Measurements from ENCODE around the gene ITPKB. TPM values are rescaled to one million over a fixed set of nuclear protein-coding genes. Genes with fewer than 3 reads are reported as not detected.
A peak's percentile ranks its signal among the peaks of the same experiment; 100 is the strongest.

Gene ITPKB
- total RNA-seq, 1 experiment from 2014 or later: 17.7 TPM

GRCh38 chr1:226696547-226696946, 42.5 kb downstream of the ITPKB start:
- ATAC-seq: no peak; the same call in 1 of the 2 replicates
- CTCF ChIA-PET: no interaction called here

DNA sequence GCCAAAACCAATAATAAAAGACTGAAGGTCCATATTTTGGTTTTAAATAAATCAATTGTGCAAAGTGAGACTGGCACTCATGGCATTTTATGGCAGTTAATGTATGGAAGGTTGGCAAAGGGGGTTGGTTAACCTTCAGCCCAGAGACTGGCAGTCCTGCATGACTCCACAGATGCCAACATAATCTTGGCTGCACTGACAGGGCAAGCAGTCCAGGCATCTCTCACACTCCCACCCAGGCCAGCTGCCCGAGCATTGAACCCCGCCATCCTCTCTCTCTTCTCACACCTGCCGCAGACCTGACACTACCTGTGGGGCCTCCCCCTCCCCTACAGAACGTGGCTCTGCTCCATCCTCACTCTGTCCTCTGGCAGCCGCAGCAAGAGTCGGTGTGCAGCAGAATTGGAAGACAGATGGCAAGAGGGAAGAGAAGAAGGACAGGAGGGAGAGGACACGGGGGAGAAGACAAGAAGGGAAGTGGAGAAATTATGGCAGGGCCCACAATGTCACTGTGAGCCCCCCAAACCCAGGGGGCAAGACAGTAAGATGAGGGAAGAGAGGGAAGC, 43.7 kb downstream of the ITPKB start:
- no peaks in the 10 kb centered on the region for H3K27me3 ChIP-seq (ENCODE audit: low read length)

More at GRCh38 chr1:226696547-226696946, 42.5 kb downstream of the ITPKB start:
- Histone ChIP-seq H3K9ac (ENCODE audit: low read length) (no peak overlapping the region), H3K79me2 (ENCODE audit: low read length) (no peaks in the 10 kb centered on the region), H3K4me1 (ENCODE audit: insufficient read depth, low read length) (peaks cover 27% of the 10 kb centered on the region), H3K27me3 (ENCODE audit: low read length) (no peaks in the 10 kb centered on the region), H2AFZ (ENCODE audit: low read length) (no peak overlapping the region), H3K4me2 (ENCODE audit: low read length) (peak overlapping the region; percentile 10), H3K9me3 (ENCODE audit: low read length) (no peaks in the 10 kb centered on the region), H3K36me3 (ENCODE audit: low read depth, low read length) (no peaks in the 10 kb centered on the region), H3K9me2 (replicated peaks; ENCODE audit: low read length) (no peaks in the 10 kb centered on the region), H3F3A (ENCODE audit: low read length, unreplicated experiment) (no peaks in the 10 kb centered on the region), H4K20me1 (ENCODE audit: low read length) (no peaks in the 10 kb centered on the region; the same call in 1 of the 2 replicates), H3K4me3 (ENCODE audit: low read length) (no peak overlapping the region), H3K27ac (ENCODE audit: low read length) (peak overlapping the region; percentile 23)
- no TSS peak for BruUV-seq (replicated peaks)
- DNase-seq: no peak
- intact Hi-C loops (cut with micrococcal nuclease): no loop called here
- POLR2A ChIA-PET (ENCODE audit: unreplicated experiment): no interaction called here
- no peak for TF ChIP-seq EZH2phosphoT487 (IDR thresholded peaks at IDR 0.05; ENCODE audit: borderline replicate concordance, low read length)
- TF ChIP-seq CTCF (conservative IDR thresholded peaks at IDR 0.05; ENCODE audit: low read depth, low read length): no peak
- no peak for TF ChIP-seq EZH2 (IDR thresholded peaks at IDR 0.05; ENCODE audit: low read length, unreplicated experiment)

More for the DNA sequence above, 43.7 kb downstream of the ITPKB start:
- ChIA-PET POLR2A (ENCODE audit: unreplicated experiment) (no interaction called here), CTCF (no interaction called here)
- Histone ChIP-seq H2AFZ (ENCODE audit: low read length) (no peak overlapping the region), H3K9me3 (ENCODE audit: low read length) (no peaks in the 10 kb centered on the region), H3F3A (ENCODE audit: low read length, unreplicated experiment) (no peaks in the 10 kb centered on the region), H3K27ac (ENCODE audit: low read length) (no peak overlapping the region), H3K4me3 (ENCODE audit: low read length) (no peak overlapping the region), H3K9me2 (replicated peaks; ENCODE audit: low read length) (no peaks in the 10 kb centered on the region), H3K79me2 (ENCODE audit: low read length) (no peaks in the 10 kb centered on the region), H3K4me1 (ENCODE audit: insufficient read depth, low read length) (peaks cover 27% of the 10 kb centered on the region), H3K9ac (ENCODE audit: low read length) (no peak overlapping the region), H3K36me3 (ENCODE audit: low read depth, low read length) (no peaks in the 10 kb centered on the region), H3K4me2 (ENCODE audit: low read length) (no peak overlapping the region), H4K20me1 (ENCODE audit: low read length) (no peaks in the 10 kb centered on the region; the same call in 1 of the 2 replicates)
- no TSS peak for BruUV-seq (replicated peaks)
- TF ChIP-seq EZH2phosphoT487 (IDR thresholded peaks at IDR 0.05; ENCODE audit: borderline replicate concordance, low read length) (no peak), CTCF (conservative IDR thresholded peaks at IDR 0.05; ENCODE audit: low read depth, low read length) (no peak), EZH2 (IDR thresholded peaks at IDR 0.05; ENCODE audit: low read length, unreplicated experiment) (no peak)
- DNase-seq (no peak), ATAC-seq (no peak)
- intact Hi-C loops (cut with micrococcal nuclease): no loop called here

Data from PC-3 (cell line).